Measurements from ENCODE around the gene DNAJC9.

The DNAJC9 gene

GRCh38 chr10:73226663-73227062 is 20.4 kb downstream of the DNAJC9 start:
- no peak for DNase-seq (ENCODE audit: low read depth)
- TF ChIP-seq CTCF (IDR thresholded peaks at IDR 0.05; ENCODE audit: low read length, missing control alignments): no peak
- no peak overlapping the region for H3K4me3 ChIP-seq (replicated peaks; ENCODE audit: low read depth, low read length)

- no peak for TF ChIP-seq CTCF (IDR thresholded peaks at IDR 0.05; ENCODE audit: low read length, missing control alignments)
- no peak for DNase-seq (ENCODE audit: low read depth)
- no peak overlapping the region for H3K4me3 ChIP-seq (replicated peaks; ENCODE audit: low read depth, low read length)
Measured at GRCh38 chr10:73225518-73225917, 21.5 kb downstream of the DNAJC9 start.

- no peak overlapping the region for H3K4me3 ChIP-seq (replicated peaks; ENCODE audit: low read depth, low read length)
- TF ChIP-seq CTCF (IDR thresholded peaks at IDR 0.05; ENCODE audit: low read length, missing control alignments): no peak
- DNase-seq (ENCODE audit: low read depth): no peak
Measured at GRCh38 chr10:73220989-73221388, 26.1 kb downstream of the DNAJC9 start.

GRCh38 chr10:73219384-73219783 is 27.7 kb downstream of the DNAJC9 start:
- TF ChIP-seq CTCF (IDR thresholded peaks at IDR 0.05; ENCODE audit: low read length, missing control alignments): no peak
- H3K4me3 ChIP-seq (replicated peaks; ENCODE audit: low read depth, low read length): no peak overlapping the region
- no peak for DNase-seq (ENCODE audit: low read depth)

GRCh38 chr10:73218431-73219191 is 28.4 kb downstream of the DNAJC9 start:
- no peak overlapping the region for H3K4me3 ChIP-seq (replicated peaks; ENCODE audit: low read depth, low read length)
- peak; percentile 49 for TF ChIP-seq CTCF (IDR thresholded peaks at IDR 0.05; ENCODE audit: low read length, missing control alignments)
- DNase-seq (ENCODE audit: low read depth): peak; percentile 56

GRCh38 chr10:73217628-73218027 is 29.4 kb downstream of the DNAJC9 start:
- no peak for TF ChIP-seq CTCF (IDR thresholded peaks at IDR 0.05; ENCODE audit: low read length, missing control alignments)
- DNase-seq (ENCODE audit: low read depth): no peak

GRCh38 chr10:73215749-73216148 is 31.3 kb downstream of the DNAJC9 start:
- no peak for DNase-seq (ENCODE audit: low read depth)
- no peak overlapping the region for H3K4me3 ChIP-seq (replicated peaks; ENCODE audit: low read depth, low read length)
- no peak for TF ChIP-seq CTCF (IDR thresholded peaks at IDR 0.05; ENCODE audit: low read length, missing control alignments)

More at GRCh38 chr10:73217628-73218027, 29.4 kb downstream of the DNAJC9 start:
- no peak overlapping the region for H3K4me3 ChIP-seq (replicated peaks; ENCODE audit: low read depth, low read length)

Data from fibroblast of pulmonary artery (primary cell).